Cortex of kidney (tissue), 1 donor: ENCODE results near the gene GGT5.
"Not testable (repeated sequence)": the region's sequence is repeated elsewhere in the genome, so short reads cannot be mapped to it uniquely, and the experiment has no call there.

Source experiments
- DNase-seq: peaks from one replicate; lab custom pipeline; 2025; lab: John Stamatoyannopoulos, UW

GGT5 gene, protein sequence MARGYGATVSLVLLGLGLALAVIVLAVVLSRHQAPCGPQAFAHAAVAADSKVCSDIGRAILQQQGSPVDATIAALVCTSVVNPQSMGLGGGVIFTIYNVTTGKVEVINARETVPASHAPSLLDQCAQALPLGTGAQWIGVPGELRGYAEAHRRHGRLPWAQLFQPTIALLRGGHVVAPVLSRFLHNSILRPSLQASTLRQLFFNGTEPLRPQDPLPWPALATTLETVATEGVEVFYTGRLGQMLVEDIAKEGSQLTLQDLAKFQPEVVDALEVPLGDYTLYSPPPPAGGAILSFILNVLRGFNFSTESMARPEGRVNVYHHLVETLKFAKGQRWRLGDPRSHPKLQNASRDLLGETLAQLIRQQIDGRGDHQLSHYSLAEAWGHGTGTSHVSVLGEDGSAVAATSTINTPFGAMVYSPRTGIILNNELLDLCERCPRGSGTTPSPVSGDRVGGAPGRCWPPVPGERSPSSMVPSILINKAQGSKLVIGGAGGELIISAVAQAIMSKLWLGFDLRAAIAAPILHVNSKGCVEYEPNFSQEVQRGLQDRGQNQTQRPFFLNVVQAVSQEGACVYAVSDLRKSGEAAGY

DNA sequence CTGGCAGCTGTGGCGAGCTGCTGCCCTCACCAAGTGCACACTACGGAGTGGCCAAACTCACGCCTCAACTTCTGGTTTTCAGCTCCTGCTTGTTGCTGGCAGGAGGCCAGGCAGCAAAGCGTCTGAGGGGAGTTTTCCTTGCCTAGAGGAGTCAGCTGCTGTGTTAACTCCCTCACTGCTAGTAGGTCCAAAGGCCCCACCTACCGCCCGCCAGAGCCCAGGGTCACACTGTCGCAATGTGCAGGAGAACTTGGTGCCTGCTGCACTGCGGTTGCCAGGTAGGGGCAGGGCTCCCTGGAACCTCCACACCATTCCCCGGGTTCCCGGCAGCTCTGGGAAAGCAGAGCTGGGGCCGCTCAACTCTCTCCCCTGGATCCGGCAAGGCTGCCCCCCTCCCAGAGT, at the start of gene GGT5:
TSS of gene GGT5 (minus strand) at position 53 of the 402 bp plus-strand sequence. CDS start 357 bp downstream, outside the sequence.
- not testable (repeated sequence) for DNase-seq

DNA sequence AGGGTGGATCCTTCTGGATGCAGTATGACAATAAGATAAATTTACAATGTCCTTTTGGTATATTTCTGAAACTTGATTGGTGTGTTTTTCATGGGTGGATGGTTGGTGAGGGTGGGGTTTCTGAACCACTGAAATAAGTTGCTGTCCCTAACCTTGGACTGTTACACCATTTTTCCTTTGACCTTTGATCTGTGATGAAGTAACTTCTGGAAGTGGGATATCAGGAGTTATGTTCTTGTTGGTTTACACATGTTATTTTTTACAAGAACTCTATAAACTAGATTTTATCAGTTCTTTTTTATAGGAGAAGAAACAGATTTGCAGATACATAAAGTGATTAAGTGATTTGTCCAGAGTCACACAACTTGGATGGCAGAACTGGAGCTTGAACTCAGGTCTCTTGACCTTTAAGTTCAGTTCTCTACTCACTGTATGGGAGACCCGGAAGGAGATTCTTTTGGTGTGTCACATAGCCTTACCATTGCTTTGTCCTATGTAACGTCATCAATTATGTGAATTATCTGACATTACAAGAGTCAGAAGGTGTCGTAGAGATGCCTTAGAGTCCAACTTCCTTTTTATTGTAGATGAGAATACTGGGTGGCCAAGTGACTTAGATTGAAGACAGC, 47.4 kb upstream of the GGT5 start:
- not testable (repeated sequence) for DNase-seq

DNA sequence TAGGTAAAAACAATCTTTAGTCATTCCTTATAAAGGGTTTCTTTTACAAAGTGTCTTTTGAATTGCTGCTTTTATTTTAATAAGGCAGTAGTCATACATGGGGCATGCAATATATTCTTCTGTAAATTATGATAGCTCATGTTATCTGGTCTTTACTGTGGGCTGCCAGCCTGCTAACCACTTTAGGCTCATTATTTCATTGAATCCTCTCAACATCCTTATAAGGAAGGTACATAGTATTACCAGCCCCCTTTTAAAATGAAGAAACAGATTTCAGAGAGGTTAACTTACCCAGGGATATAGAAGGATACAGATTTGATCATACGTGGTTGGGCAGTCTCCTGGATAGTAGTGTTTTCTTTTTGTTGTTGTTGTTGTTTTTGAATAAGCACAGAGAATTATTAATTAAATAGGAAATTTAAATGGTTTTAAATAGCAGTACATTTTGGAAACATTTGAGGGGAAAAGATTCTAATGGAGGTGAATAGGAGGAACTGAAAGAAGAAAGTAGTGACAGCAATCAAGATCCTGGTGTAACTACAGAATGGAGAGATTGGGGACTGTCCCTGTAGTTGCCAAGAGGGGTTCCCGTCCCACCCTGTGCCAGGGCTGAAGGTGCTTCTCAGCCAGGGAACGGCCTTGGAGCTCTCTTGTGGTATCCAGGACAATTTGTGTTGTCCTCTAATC, 46.8 kb upstream of the GGT5 start:
- DNase-seq: no peak

DNA sequence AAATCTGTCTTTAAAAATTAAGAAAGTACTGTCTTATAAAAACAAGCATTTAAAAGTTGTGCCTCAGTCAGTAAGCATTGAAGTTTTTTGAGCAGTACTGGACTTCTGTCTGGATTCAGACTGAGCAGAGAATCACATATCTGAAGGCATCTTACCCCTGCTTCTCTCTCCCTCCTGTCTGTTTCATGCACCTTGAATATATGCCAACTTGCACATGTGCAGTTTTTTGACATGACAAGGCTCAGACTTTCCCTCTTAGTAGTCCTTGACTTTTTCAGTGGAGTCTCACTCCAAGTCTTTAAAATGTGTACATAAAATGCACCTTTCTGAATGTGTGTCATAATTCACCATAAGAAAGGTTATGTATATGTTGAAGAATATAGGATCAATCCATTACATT, 45.6 kb upstream of the GGT5 start:
- no peak for DNase-seq

DNA sequence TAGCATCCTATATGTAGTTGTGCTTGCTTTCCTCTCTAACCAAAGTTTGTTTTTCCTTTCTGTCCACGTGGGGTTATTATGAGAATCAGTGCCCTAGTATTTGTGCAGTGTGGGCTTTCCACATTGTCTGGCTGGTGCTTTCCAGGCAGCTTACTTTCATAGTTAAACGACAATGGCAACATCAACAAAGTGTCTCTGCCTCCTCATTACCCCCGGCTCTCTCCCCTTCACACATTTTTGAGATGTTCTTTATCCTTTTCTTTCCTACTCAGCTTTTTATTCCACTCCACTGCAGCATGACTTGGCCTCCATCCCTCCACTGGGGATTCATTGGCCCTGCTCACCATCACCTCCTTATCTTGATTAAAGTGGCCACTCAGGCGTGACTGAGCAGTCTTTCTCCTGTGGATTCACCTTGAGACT, 44.9 kb upstream of the GGT5 start:
- no peak for DNase-seq

DNA sequence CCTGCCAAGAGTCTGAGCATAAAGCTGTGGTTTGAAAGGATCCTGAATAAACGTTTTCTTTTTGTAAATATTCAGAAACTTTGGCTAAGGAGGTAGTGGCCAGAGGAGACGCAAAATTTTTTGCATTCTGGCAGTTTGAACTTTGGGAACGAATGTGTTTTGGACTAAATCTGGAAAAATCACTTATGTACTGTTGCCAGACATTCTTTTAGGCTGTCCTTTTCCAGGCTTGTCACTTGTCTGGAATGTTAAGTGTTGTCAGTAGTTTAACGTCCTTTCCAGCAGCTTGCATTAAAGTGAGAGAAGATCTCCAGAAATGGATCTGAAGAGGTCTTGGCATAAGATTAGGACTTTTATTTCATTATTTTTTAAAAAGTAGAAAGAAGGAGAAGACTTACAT, 44.2 kb upstream of the GGT5 start:
- no peak for DNase-seq

DNA sequence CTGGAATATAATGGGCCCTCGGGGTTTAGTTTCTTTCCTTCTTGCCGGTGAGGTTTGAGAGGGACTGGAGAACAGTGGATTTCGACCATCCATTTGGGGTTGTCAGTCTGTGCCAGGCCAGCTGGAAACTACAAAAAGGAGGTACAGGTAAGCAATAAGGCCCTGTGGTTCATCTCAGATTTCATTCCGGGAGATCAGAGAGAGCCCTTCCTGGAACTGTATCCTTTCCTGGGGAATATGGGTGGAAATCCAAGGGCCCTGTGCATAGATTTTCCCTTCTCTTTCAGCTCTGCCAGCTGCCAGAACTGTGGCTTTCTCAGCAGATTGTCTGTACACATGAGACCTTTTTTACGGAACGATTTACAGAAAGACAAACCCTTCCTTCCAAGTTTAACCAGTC, 42.9 kb upstream of the GGT5 start:
- DNase-seq: not testable (repeated sequence)

DNA sequence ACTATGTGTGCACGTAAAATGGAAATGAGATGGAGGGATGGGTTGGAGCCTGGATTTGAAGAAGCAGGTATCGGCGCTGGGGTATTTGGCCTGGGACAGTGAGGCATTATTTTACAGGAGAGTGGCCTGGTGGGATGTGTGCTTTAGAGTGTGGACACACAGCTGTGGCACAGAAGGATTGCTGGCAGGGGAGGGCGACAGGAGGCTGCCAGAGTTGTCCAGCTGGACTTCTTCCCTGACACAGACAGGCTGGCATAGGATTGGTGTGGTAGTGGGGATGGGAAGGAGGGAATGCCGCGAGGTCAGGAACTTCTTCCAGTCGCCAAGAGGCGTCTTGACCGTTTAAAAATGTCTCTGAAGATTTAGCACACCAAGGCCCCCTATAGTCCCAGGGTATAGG, 42.3 kb upstream of the GGT5 start:
- DNase-seq: not testable (repeated sequence)

DNA sequence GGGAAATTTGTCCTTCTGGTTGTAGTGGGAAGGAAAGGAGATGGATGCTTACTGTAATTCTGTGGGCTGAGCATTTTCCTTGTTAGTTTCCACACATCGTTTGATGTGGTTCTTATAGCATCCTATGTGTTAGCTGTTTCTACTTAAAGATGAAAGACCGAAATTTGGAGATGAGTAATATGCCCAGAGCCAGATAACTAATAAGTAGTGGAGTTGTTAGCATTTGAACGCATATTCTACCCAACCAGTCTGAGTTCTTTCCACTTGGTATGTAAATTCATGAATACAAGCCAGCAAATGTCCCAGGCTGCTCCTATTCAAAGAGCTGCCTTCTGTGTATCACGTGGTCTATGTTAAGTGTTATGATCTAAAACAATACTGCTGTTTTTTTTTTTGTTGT, 40.4 kb upstream of the GGT5 start:
- DNase-seq: no peak

DNA sequence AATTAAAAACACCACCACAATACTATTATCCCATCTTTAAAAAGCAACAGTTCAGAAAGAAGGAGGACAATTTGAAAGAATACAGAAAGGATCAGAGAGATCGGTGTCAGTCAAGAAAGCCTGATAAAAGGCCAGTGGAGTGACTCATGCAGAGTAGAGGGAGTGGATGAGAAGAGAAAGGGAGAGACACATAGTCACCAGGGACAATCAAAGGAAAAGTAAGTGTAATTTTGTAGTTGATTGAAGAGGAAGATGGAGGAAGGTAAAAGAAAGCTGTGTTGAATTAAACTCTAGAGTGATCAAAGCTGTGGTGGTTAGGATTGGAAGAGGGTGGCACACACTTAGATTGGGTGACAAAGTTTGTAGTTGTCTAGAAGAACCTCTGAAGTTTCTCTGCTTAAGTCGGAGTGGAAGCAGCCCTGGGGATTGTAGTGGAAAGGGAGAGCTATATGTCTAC, 39.9 kb upstream of the GGT5 start:
- no peak for DNase-seq

DNA sequence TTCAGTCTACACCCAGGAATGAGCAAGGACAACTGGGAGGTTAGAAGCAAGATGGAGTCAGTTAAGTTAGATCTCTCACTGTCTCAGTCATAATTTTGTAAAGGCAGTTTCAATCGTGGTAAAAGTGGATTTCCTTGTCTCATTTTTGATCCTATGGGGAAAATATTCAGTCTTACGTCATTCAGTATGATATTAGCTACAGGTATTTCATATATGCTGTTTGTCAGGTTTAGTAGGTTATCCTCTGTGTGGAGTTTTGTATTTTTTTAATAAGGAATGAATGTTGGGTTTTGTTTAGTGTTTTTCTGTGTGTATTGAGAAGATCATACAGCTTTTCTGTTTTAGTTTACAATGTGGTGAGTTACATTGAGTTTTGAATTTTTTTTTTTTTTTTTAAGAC, 37.5 kb upstream of the GGT5 start:
- DNase-seq: no peak

DNA sequence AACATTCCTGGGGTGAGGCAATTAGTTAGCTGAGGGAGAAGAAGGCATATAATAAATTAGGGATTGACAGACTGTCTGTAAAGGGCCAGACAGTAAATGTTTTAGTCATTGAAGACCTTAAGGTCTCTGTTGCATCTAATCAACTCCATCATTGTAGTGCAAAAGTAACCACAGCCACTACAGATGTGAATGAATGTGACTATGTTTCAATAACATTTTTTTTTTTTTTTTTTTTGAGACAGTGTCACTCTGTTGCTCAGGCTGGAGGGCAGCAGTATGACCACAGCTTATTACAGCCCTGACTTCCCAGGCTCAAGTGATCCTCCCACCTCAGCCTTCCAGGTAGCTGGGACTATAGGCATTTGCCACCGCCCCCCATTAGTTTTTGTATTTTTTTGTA, 35.5 kb upstream of the GGT5 start:
- not testable (repeated sequence) for DNase-seq

DNA sequence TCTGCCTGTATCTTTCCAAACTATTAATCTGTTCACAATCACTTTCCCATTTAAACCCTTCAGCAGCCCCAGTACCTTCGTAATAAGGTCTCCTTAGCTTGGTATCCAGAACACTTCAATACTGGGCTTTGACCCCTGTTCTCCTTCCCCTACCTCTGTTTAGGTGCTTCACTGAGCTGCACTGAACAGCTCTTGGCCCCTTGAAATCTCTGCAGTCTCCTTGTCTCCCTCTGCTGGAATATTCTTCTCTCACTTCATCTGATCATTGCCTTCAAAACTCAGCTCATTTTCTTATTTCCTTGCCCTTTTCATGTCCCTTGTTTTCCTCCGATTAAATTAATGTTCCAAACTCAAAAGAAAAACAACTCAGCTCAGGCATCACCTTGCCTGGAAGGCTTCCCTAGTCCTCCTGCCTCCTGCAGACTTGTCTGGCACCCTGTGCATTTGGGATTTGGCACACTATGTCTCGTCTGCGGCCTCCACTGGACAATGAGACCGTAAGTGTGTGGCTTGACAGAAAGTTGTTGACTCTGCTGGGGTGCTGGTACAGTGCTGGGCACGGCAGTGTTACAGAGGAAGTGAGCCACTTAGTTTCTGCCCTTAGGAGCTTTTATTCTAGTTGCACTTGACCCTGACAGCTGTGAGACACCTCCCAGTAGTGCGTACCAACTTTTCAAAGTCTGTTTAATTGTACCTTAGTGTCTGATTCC, 30.0 kb upstream of the GGT5 start:
- not testable (repeated sequence) for DNase-seq

DNA sequence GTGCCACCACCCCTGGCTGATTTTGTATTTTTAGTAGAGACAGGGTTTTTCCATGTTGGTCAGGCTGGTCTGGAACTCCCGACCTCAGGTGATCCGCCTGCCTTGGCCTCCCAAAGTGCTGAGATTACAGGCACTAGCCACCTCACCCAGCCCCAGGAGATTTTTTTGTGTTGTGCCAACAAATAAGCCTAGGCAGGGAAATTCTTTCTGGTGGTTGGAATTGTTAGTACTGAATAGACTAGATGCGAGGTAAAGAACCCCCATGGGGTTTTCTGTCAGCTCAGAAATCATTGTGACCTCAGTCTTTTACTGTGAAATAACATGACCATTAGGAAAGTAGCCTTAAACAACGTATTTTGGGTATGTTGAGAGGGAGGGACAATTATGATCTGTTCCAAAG, 29.0 kb upstream of the GGT5 start:
- DNase-seq: not testable (repeated sequence)

DNA sequence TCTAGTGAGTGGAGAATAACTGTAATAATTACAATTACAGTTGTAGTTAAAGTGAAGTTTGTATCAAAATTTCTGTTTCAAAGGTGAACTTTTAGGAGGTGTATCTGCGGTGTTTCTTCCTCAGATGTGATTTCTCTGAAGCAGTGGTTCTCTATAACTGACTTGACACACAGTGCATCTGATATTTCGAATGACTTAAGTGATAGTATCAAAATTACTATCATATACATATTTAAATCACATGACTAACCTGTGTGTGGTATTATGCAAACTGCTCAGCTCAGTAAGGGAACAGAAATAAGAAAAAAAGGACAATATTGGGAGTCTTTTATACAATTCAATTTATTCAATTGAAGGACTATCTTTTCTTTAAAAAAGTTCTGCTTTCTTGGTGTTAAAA, 28.1 kb upstream of the GGT5 start:
- not testable (repeated sequence) for DNase-seq

DNA sequence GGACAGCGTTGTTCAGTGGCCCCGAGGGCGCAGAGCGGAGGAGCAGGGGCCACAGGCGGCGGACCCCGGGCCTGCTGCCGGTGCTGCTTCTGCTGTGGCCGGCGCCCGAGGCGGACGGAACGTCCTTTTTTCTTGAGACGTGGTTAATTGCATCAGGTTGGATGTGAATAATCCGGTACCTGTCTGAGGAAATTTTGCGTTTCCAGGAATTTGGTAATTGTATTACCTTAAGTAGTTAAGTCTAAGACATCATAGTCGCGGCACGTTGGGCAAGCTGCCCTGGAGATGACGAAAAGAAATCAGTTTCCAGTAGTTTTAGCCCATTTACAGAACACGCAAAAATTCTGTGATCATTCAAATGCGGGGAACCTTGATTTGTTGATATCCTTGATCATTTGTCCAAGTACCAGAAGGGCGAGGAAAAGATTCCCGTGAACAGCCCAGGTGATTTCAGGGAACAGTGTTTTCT, 26.5 kb upstream of the GGT5 start:
- no peak for DNase-seq

DNA sequence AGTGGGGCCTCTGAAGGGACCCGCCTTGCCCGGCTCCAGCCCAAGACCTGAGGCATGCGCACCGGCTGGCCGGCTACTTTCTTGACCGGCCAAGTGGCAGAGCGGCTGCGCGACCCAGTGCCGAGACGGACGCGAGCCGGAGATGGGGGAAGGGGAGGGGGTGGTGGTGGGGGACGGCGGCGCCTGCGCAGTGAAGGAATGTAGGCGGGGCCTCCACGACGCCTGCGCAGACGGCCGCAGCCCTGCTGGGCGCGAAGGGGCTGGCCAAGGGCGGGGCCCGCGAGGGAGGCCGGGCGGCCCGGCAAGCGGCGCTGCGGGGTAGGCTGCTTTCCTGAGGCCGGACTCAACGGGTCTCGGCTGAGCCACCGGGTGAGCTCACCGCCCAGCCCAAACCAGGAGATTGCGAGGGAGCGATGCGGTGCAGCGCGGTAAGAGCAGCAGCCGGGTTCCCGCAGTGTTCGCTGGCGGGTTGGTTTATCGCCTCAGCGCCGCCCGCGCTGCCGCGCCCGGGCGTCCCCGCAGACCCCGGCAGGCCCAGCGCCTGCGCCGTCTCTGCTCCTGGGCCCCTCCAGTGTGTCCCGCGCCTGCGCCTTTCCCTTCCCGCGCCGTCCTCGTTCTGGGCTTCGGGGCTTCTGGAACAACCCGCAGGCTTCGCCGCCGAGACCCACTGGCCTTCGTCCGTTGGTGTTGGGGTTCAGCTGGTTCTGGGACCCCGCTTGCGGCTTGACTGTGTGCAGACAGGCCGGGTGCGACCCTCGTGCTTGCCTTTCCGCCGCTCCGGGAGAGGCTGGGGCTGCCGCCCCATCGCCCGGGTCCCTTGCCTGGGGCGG, 25.9 kb upstream of the GGT5 start, which contains the start of gene SPECC1L:
TSS of gene SPECC1L (plus strand) at position 276 of the 830 bp plus-strand sequence. CDS start 31,401 bp downstream, outside the sequence.
- DNase-seq: peak; percentile 76

DNA sequence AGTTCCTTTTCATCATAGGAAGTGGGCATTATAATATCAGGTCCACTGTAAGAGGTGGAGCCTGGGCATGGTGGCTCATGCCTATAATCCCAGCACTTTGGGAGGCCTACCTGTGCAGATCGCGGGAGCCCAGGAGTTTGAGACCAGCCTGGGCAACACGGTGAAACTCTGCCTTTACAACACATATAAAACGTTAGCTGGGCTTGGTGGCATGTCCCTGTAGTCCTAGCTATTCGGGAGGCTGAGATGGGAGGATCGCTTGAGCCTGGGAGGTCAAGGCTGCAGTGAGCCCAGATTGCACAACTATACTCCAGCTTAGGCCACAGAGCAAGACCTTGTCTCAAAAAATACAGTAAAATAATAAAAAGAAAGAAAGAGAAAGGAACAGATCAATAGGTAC, 21.6 kb upstream of the GGT5 start:
- DNase-seq: not testable (repeated sequence)

DNA sequence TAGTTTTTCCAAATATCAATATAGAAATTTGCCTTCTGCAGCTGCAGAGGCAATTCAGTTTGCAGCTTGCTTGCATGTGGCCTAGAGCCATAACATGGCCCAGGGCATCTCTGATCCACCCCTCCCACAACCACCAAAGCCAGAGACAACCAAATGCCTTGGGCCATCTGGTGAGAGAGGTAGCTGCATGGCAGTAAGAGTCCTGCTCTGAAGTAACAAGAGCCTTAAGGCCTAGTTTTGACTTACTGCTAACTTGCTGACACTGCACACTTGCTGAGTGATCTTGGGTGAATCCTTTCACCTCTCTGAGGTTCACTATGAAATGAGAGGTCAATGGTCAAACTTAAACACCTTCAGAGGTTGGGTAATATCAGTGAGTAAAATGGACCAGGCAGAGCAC, 20.9 kb upstream of the GGT5 start:
- DNase-seq: no peak

DNA sequence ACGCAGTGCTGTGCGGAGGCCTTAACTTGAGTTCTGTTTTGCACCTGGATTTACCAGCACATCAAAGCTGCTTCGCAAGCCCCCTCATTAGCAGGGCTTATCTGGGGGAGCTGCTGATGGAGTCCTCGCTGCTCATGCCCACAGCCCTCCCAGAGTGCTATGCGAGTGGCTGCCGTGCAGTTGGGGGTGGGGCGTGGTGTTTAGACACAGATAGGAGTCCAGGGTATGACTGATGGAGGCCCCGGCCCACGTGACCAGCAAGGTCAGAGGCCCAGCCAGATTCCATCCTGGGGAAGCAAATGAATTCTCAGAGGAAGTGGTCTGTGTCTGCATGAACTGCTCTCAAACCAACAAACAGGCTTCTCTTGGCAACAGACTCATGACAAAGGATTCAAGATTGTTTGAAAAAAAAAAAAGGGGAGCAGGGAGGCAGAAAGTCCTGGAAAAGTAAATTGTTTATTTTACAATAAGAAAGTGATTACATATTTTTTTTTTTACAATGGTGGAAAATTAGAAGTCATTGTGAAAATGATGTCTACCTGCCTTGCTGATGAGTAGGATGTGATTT, 19.5 kb upstream of the GGT5 start:
- DNase-seq: not testable (repeated sequence)
